Stimulated activated naive CD8-positive, alpha-beta T cell treated with anti-CD3 and anti-CD28 coated beads, Interleukin-15, Interleukin-2, amounts not matched to agents 100 ng/mL and 50 ng/mL, for 24 hours (primary cell): ENCODE data around the gene RETN.
A peak's percentile ranks its signal among the peaks of the same experiment; 100 is the strongest.

Source experiments
- H3K27ac Mint-ChIP-seq: one replicate; pipeline ENCODE4 v1.8.0; 2021; ENCODE audit warnings: mild to moderate bottlenecking, mixed read lengths
- H3K27me3 Mint-ChIP-seq: one replicate; pipeline ENCODE4 v1.8.0; 2021; ENCODE audit warnings: mixed read lengths
- H3K36me3 Mint-ChIP-seq: one replicate; pipeline ENCODE4 v1.8.0; 2021; ENCODE audit warnings: low read depth, mixed read lengths
- H3K4me1 Mint-ChIP-seq: one replicate; pipeline ENCODE4 v1.8.0; 2021; ENCODE audit warnings: low read depth, mixed read lengths
- H3K4me3 Mint-ChIP-seq: one replicate; pipeline ENCODE4 v1.8.0; 2021; ENCODE audit warnings: mild to moderate bottlenecking, mixed read lengths
- H3K9me3 Mint-ChIP-seq: one replicate; pipeline ENCODE4 v1.8.0; 2021; ENCODE audit warnings: mixed read lengths

The RETN gene

DNA sequence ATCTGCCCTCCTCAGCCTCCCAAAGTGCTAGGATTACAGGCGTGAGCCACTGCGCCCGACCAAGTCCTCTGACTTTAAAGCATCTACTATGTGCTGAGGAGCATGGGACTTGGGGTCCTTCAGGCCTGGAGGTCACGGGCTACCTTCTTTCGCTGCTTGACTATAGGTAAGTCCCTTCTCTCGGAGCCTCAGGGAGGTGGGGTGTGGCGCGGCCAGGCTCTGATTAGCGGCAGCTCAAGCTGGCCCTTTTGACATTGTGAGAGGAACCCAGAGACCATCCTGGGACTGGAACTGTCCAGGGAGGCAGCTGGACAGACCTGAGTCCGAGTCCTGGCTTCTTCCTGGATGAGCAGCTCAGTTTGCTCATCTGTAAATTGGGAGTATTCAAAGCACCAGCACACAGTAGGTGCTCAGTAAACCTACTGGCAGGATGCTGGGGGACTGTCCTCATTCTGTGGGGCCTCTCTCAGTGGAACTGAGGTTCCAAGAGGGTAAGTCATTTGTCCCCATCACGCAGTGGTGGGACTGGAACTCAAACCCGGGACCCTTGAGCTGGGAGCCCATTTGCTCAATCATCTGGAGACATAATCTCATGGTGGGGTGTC lies 32.3 kb downstream of the RETN start:
- Mint-ChIP-seq H3K9me3 (no peaks in the 10 kb centered on the region), H3K36me3 (no peaks in the 10 kb centered on the region), H3K27ac (no peak overlapping the region), H3K27me3 (peaks cover 3% of the 10 kb centered on the region), H3K4me3 (peak overlapping the region; percentile 41), H3K4me1 (peaks cover 62% of the 10 kb centered on the region)

DNA sequence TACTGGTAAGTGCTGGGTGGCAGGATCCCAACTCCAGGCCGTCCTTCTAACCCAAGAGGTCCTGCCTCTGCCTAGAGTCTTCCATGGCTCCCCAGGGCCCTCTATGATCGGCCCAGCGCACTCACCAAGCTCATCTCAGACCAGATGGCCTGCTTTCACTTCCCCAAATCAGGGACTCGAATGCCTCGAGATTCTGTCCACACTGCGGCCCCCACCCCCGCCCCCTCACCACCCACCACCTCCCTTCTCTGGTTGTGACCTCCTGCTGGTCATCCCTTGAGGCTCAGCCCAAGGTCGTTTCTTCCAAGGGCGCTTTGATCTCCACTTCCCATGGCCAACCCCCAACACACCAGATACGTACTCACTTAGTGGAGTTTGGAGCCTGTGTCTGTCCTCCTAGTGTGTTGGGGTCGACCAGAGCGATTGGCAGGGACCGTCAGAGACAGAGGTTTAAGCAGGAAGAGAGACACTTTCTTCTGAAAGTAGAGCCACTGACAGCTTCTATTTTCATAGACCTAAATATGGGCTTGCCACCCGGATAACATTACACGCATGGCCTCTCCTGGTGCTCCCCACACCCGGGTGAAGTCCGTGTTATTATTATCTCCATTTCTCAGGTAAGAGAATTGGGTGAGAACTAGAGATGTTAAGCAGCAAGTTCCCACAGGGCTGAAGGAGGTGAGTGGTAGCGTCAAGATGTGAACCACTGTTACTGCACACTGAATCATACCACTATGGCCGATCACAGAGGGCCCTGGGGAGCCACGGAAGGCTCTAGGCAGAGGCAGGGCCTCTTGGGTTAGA lies 33.0 kb downstream of the RETN start, which contains the start of gene FCER2:
FCER2 (minus strand) TSS at position 478 of the 804 bp plus-strand sequence. CDS start 2,371 bp downstream, outside the sequence.
- H3K36me3 Mint-ChIP-seq, result no peaks in the 10 kb centered on the region
- H3K9me3 Mint-ChIP-seq, result no peaks in the 10 kb centered on the region
- H3K4me1 Mint-ChIP-seq, result peaks cover 66% of the 10 kb centered on the region
- no peaks in the 10 kb centered on the region for H3K27me3 Mint-ChIP-seq
- H3K4me3 Mint-ChIP-seq, result peak within 1 kb of the TSS; percentile 41
- H3K27ac Mint-ChIP-seq, result peak within 1 kb of the TSS; percentile 85

DNA sequence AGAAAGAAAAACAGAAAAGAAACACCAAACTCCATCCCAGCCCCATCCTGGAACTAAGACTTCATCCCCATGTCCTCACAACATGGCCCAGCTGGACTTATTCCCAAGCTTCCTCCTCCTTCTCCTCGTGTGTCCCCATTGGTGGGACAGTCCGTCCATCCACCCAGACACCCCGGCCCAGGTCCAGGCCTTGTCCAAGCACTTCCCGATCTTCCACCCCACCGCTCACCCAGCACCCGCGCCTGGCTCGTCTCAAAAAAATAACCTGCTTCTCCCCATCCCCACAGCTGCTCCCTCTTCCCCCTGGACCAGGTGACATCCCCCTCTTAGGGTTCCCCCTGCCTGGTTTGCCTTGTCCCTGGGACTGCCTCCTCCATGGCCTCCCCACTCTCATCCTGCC lies 34.5 kb downstream of the RETN start:
- Mint-ChIP-seq H3K36me3 (no peaks in the 10 kb centered on the region), H3K4me3 (no peak overlapping the region), H3K9me3 (no peaks in the 10 kb centered on the region), H3K4me1 (peaks cover 68% of the 10 kb centered on the region), H3K27me3 (no peaks in the 10 kb centered on the region), H3K27ac (no peak overlapping the region)

DNA sequence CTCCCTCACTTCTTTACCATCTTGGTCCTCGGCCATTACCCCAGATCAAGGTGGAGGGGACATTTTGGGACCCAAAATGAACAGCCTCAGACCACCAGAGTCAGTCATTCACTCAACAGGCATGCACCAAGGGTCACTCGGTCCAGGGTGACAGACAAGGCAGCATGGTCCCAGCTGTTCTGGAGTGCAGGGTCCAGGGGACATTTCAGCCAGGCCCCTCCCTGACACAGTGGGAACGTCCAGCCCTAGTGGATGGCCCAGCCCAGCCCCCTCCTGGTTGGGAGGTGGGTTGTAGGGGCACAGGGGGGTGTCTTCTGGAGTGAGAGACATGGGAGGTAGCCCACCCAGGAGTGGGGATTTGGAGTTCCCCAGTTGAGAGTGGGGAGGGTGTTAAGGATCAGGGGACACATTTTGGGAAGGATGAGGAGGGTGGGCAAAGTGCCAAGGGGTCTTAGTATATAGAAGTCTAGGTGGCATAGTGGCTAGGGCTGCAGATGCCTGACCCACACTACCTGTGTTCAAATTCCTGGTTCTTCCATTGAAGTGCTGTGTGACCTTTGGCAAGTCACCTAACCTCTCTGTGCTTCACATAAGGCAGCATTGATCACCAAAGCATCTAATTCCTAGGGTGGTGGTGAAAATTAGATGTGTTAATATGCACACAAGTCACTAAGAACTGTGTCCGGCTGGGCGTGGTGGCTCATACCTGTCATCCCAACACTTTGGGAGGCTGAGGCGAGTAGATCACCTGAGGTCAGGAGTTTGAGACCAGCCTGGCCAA lies 35.6 kb downstream of the RETN start:
- no peak overlapping the region for H3K4me3 Mint-ChIP-seq
- no peaks in the 10 kb centered on the region for H3K27me3 Mint-ChIP-seq
- no peaks in the 10 kb centered on the region for H3K36me3 Mint-ChIP-seq
- H3K4me1 Mint-ChIP-seq, result peaks cover 66% of the 10 kb centered on the region
- peak overlapping the region; percentile 40 for H3K27ac Mint-ChIP-seq
- H3K9me3 Mint-ChIP-seq, result no peaks in the 10 kb centered on the region

DNA sequence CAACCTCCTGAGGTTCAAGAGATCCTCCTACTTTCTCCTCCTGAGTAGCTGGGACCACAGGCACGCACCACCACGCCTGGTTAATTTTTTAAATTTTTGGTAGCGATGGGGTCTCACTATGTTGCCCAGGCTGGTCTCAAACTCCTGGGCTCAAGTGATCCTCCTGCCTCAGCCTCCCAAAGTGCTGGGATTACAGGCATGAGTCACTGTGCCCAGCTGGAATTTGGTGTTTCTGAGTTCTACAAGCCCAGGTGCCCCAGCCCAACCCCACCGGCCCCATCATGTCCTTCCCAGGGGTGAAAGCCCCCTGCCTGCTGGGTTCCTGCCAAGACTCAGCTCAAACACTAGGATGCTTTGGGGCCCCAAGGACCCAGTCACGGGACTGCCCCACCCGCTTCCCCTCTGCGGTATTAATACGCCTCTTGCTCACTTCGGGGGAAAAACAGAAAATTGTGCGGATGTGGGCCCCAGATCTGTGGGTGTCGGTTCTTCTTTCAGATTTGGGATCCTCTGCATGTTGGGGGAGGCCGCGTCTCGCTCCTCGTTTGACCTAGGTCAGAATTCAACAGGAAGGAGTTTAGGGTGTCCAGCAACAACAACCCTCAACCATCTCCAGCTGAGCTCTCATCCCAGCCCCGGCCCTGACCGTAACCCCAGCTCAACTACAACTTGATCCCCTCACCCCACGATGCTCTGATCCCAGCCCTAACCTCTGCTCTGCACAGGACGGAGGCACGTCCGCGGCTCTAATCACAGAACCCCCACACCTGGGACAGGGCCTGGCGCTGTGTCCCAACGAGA lies 36.7 kb downstream of the RETN start:
- Mint-ChIP-seq H3K27me3 (no peaks in the 10 kb centered on the region), H3K27ac (peak overlapping the region; percentile 87), H3K4me3 (peak overlapping the region; percentile 49), H3K9me3 (no peaks in the 10 kb centered on the region), H3K36me3 (no peaks in the 10 kb centered on the region), H3K4me1 (peaks cover 67% of the 10 kb centered on the region)

DNA sequence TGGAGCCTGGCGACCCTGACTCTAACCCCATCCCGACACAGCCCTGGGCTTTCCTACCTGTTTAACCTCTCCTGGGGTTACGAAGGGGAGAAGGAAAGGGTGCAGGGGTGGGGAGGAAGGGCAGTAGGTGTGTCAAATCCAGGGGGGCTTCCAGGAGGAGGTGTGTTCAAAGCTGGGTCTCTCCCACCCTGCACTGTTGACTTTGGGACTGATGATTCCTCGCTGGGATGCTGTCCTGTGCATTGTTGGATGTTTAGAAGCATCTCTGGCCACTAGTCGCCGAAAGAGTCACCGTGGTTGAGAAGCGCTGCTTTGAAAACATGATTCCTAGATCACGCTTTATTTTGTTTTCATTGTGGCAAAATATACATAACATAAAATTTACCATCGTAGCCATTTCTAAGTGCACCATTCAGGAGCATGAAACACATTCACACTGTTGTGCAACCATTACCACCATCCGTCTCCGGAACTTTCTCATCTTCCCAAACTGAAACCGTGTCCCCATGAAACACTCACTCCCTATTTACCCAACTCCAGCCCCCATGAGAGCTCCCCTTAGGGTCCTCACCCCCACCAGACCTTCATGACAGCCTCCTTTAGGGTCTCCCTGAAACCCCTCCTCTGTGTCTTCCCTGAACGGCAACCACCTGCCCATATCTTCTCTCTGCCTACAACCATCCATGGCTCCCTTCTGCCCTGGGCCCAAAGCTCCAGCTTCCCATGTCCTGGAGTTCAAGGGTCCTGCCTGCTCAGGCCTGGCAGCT lies 37.5 kb downstream of the RETN start:
- no peaks in the 10 kb centered on the region for H3K36me3 Mint-ChIP-seq
- H3K4me1 Mint-ChIP-seq, result peaks cover 70% of the 10 kb centered on the region
- peak overlapping the region; percentile 49 for H3K4me3 Mint-ChIP-seq
- no peaks in the 10 kb centered on the region for H3K27me3 Mint-ChIP-seq
- peak overlapping the region; percentile 87 for H3K27ac Mint-ChIP-seq
- H3K9me3 Mint-ChIP-seq, result no peaks in the 10 kb centered on the region

DNA sequence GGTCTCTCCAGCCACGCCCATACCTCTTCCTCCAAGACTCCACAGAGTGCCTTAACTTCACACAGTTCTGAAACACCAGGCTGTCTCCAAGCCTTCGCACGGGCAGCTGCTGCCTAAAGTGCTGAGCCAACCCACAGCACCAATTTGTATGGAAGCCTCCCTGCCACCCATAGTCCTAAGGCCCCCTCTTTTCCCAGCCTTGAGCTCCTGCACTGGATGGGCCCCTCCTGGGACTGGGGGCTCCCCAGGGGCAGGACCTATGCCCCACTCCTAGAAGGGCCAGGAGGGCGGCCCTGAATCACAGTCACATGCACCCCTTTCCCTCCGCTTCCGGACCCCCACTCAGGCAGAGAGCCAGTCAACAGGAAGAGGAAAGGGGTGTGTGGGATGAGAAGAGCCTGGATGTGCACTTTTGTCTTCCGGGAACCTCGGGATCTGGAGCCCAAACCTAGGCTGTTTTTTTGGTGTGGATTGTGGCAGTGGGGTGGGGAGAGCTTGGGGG lies 38.2 kb downstream of the RETN start:
- Mint-ChIP-seq H3K4me1 (peaks cover 69% of the 10 kb centered on the region), H3K27ac (peak overlapping the region; percentile 87), H3K36me3 (no peaks in the 10 kb centered on the region), H3K4me3 (peak overlapping the region; percentile 49), H3K9me3 (no peaks in the 10 kb centered on the region), H3K27me3 (no peaks in the 10 kb centered on the region)

DNA sequence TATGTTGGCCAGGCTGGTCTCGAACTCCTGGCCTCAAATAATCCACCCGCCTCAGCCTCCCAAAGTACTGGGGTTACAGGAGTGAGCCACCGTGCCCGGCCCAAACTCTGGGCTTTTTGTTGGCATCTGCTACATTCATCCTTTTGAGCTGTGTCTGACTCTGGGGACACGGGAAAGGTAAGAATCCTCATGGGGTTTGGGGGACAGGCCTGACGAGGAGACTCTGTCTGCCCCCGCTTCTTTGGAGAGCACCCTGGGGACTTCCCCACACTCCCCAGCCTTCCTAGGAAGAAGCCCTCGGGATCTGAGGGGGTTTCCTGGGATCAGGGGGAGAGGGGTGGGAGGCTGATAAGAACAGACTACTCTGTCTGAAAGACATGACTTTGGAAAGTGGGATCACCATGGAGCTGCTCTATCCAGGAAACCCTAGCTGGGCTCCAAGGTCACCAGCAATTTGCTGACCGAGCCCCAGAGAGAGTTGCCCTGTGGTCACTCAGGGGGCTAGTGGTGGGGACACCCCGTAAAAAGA lies 41.1 kb downstream of the RETN start:
- no peaks in the 10 kb centered on the region for H3K27me3 Mint-ChIP-seq
- H3K36me3 Mint-ChIP-seq, result no peaks in the 10 kb centered on the region
- no peak overlapping the region for H3K4me3 Mint-ChIP-seq
- peaks cover 59% of the 10 kb centered on the region for H3K4me1 Mint-ChIP-seq
- no peaks in the 10 kb centered on the region for H3K9me3 Mint-ChIP-seq
- H3K27ac Mint-ChIP-seq, result no peak overlapping the region

DNA sequence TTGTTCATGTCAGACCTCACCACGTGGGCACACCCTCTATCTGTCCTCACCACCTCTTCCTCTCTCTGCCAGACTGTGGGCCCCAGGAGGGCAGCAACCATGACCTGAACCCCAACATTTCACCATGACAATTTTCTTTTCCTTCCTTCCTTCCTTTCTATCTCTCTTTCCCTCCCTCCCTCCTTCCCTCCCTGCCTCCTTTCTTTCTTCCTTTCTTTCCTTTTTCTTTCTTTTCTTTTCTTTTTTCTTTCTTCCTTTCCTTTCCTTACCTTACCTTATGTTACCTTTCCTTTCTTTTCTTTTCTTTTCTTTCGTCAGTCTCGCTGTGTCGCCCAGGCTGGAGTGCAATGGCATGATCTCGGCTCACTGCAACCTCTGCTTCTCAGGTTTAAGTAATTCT lies 41.8 kb downstream of the RETN start:
- Mint-ChIP-seq H3K4me3 (no peak overlapping the region), H3K27ac (no peak overlapping the region), H3K9me3 (no peaks in the 10 kb centered on the region), H3K27me3 (no peaks in the 10 kb centered on the region), H3K36me3 (no peaks in the 10 kb centered on the region), H3K4me1 (peaks cover 59% of the 10 kb centered on the region)

DNA sequence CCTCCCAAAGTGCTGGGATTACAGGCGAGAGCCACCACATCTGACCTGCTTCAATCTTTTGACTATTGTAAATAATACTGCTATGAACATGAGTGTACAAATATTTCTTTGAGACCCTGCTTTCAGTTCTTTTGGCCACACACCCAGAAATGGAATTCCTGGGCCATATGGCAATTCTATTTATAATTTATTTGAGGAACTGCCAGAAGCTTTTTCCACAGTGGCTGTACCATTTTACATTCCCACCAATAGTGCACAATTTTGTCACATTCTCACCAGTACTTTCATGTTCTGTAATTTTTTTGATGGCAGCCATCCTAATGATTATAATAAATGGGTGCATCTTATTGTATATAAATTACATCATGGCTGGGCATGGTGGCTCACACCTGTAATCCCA lies 46.8 kb downstream of the RETN start:
- Mint-ChIP-seq H3K36me3 (no peaks in the 10 kb centered on the region), H3K4me1 (peaks cover 54% of the 10 kb centered on the region), H3K9me3 (no peaks in the 10 kb centered on the region), H3K27ac (no peak overlapping the region), H3K4me3 (no peak overlapping the region), H3K27me3 (no peaks in the 10 kb centered on the region)

DNA sequence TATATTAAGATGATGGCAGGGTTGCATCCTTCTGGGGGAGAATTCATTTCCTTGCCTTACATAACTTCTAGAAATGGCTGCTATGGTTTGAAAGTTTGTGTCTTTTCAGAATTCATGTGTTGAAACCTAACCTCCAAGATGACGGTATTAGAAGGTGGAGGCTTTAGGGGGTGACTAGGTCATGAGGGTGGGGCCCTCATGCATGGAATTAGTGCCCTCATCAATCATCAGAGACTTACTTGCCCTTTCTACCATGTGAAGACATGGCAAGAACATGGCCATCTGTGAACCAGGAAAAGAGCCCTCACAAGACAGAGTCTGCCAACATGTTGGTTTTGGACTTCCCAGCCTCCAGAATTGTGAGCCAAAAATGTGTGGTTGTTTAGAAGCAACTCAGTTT lies 47.9 kb downstream of the RETN start:
- Mint-ChIP-seq H3K9me3 (no peaks in the 10 kb centered on the region), H3K27ac (no peak overlapping the region)

DNA sequence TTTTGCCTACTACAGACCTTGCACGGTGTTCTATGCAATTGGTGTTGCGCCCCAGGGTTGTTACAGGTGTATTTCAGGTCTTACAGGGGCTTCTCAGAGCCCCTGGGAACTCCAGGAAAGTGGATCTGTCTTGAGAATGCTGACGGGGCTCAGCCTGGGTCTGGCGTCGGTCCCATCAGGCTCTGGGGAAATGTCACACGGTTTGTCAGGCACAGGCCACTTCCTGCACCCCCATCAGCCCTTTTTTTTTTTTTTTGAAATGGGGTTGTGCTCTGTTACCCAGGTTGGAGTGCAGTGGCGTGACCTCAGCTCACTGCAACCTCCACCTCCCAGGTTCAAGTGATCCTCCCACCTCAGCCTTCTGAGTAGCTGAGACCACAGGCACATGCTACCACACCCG lies 49.8 kb downstream of the RETN start:
- Mint-ChIP-seq H3K27ac (peak overlapping the region; percentile 70), H3K4me1 (peaks cover 49% of the 10 kb centered on the region), H3K27me3 (no peaks in the 10 kb centered on the region), H3K4me3 (peak overlapping the region; percentile 51), H3K36me3 (no peaks in the 10 kb centered on the region), H3K9me3 (no peaks in the 10 kb centered on the region)

More for the DNA sequence above, 47.9 kb downstream of the RETN start:
- Mint-ChIP-seq H3K4me3 (no peak overlapping the region), H3K36me3 (no peaks in the 10 kb centered on the region), H3K27me3 (no peaks in the 10 kb centered on the region), H3K4me1 (peaks cover 52% of the 10 kb centered on the region)
